ENCODE measurements around the gene RBM19. TPM values are rescaled to one million over a fixed set of nuclear protein-coding genes. Genes with fewer than 3 reads are reported as not detected.

Gene RBM19
- total and polyA plus RNA-seq, 2 of the 4 experiments (the other 2 are of a cell fraction): 18.7 to 19.2 TPM

DNA sequence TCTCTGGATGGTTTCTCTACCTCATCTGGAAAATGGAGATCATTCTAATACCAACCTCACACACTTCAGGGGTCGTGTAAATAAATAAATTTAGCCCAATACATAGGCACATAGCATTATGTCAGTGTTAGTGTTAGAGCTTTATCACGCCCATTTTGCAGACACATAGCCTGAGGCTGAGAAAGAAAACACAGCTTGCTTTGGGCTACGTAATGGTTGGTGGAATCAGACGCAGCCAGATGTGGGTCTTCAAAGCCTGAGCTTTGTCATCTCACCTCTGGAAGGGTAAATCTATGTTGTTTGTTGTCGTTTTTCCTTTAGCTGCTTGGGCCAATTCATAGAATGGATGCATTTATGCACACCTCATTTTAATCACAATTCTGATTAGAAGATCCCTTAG, 191.6 kb downstream of the RBM19 start:
- CTCF ChIA-PET: no interaction called here
- H4K20me1 ChIP-seq (ENCODE audit: insufficient read depth, low read length): no peaks in the 10 kb centered on the region

More for the DNA sequence above, 191.6 kb downstream of the RBM19 start:
- H2AK9ac ChIP-seq (replicated peaks; ENCODE audit: low read depth, low read length, poor library complexity): no peak overlapping the region
- H3K4me2 ChIP-seq (ENCODE audit: low read depth, low read length): no peak overlapping the region
- H2BK20ac ChIP-seq (ENCODE audit: low read depth, low read length): no peak overlapping the region
- intact Hi-C loops (cut with micrococcal nuclease): no loop called here
- POLR2A ChIA-PET (ENCODE audit: unreplicated experiment): no interaction called here
- no peak overlapping the region for H2BK5ac ChIP-seq (ENCODE audit: low read depth, low read length, poor library complexity, severe bottlenecking)
- DNase-seq: no peak
- dilution Hi-C loops (cut with HindIII; ENCODE audit: low sequenced_read_pairs, unreplicated experiment): no loop called here
- no peak overlapping the region for H4K5ac ChIP-seq (ENCODE audit: low read depth, low read length)
- no peak overlapping the region for H3K18ac ChIP-seq (ENCODE audit: low read depth, low read length)
- no peaks in the 10 kb centered on the region for H3K79me1 ChIP-seq (ENCODE audit: low read depth in 1 of 2, low read length in 2 of 2)
- no peak overlapping the region for H4K91ac ChIP-seq (ENCODE audit: insufficient read depth, low read depth, low read length)
- no peaks in the 10 kb centered on the region for H3K36me3 ChIP-seq (ENCODE audit: control insufficient read depth, insufficient read depth, low read length)
- TF ChIP-seq RCOR1 (IDR thresholded peaks at IDR 0.05; ENCODE audit: insufficient replicate concordance, low read length) (no peak), RFX5 (IDR thresholded peaks at IDR 0.05; ENCODE audit: low read depth, low read length) (no peak), MAFK (IDR thresholded peaks at IDR 0.05; ENCODE audit: low read depth, low read length) (no peak)
- in situ Hi-C loops (cut with MboI; ENCODE audit: low sequenced_read_pairs): no loop called here
- 40% methylated on average over 1 of the region's 5 CpGs; no CpG with 5 or more reads in 1 of the 2 experiments for WGBS, 2 experiments (ENCODE audit: extremely low coverage in 2 of 2, insufficient read length in 1 of 2)
- peaks cover 15% of the 10 kb centered on the region for H3K27me3 ChIP-seq (ENCODE audit: control insufficient read depth, insufficient read depth, low read length)
- no peaks in the 10 kb centered on the region for H3K9me3 ChIP-seq (ENCODE audit: control insufficient read depth, insufficient read depth, low read length)
- H3K9ac ChIP-seq (ENCODE audit: low read depth, low read length): no peak overlapping the region
- no peaks in the 10 kb centered on the region for H3K9me1 ChIP-seq (ENCODE audit: insufficient read depth, low read length)
- H2AK5ac ChIP-seq (ENCODE audit: low read depth, low read length): no peak overlapping the region
- no peaks in the 10 kb centered on the region for H3K4me1 ChIP-seq (ENCODE audit: control insufficient read depth, insufficient read depth, low read length)
- no peak overlapping the region for H4K8ac ChIP-seq (ENCODE audit: low read depth in 2 of 2, low read length in 2 of 2)
- H3K4me3 ChIP-seq (ENCODE audit: insufficient read depth, low read depth, low read length): no peak overlapping the region
- H2AFZ ChIP-seq (replicated peaks; ENCODE audit: low read length, poor library complexity): no peak overlapping the region
- H2BK15ac ChIP-seq (ENCODE audit: low read depth, low read length): no peak overlapping the region
- no peak overlapping the region for H3K14ac ChIP-seq (replicated peaks; ENCODE audit: low read depth, low read length)
- H2BK120ac ChIP-seq (ENCODE audit: low read depth, low read length): no peak overlapping the region
- no peak overlapping the region for H3K23ac ChIP-seq (ENCODE audit: low read depth, low read length)
- no peak for ATAC-seq (ENCODE audit: low read depth)
- no peak overlapping the region for H3K56ac ChIP-seq (ENCODE audit: extremely low read depth, insufficient read depth, low read length)
- H3K4ac ChIP-seq (ENCODE audit: low read depth, low read length): no peak overlapping the region
- H3K27ac ChIP-seq (ENCODE audit: insufficient read depth, low read length): no peak overlapping the region
- no TSS peak for BruUV-seq (replicated peaks)
